C4-2B (cell line): ENCODE measurements around the gene TMEM72.

Experiments used
- H3K27ac ChIP-seq: fragments of 450-650 bp; 2 replicates; pipeline ENCODE4 v1.5.1; 2017
- CTCF ChIP-seq: fragments of 450-650 bp; conservative IDR thresholded peaks from 2 replicates; pipeline ENCODE4 v1.5.1; 2017; ENCODE audit warnings: mild to moderate bottlenecking
- ZFX ChIP-seq: fragments of 450-650 bp; IDR thresholded peaks from 2 replicates; pipeline ENCODE4 v1.6.1; 2017

Gene TMEM72

GRCh38 chr10:44963772-44964633, 52.9 kb downstream of the TMEM72 start:
- 0 out of 2 replicates have a peak overlapping the region, but pooled peaks have one; percentile 2 for H3K27ac ChIP-seq
- TF ChIP-seq CTCF (no peak; the same call in 1 of the 2 replicates), ZFX (no peak)

GRCh38 chr10:44965104-44965503, 54.0 kb downstream of the TMEM72 start:
- no peak for TF ChIP-seq CTCF
- no peak for TF ChIP-seq ZFX
- no peak overlapping the region for H3K27ac ChIP-seq

- TF ChIP-seq CTCF (no peak), ZFX (no peak)
- no peak overlapping the region for H3K27ac ChIP-seq
These were observed 54.5 kb downstream of the TMEM72 start for GRCh38 chr10:44965651-44966097.

DNA sequence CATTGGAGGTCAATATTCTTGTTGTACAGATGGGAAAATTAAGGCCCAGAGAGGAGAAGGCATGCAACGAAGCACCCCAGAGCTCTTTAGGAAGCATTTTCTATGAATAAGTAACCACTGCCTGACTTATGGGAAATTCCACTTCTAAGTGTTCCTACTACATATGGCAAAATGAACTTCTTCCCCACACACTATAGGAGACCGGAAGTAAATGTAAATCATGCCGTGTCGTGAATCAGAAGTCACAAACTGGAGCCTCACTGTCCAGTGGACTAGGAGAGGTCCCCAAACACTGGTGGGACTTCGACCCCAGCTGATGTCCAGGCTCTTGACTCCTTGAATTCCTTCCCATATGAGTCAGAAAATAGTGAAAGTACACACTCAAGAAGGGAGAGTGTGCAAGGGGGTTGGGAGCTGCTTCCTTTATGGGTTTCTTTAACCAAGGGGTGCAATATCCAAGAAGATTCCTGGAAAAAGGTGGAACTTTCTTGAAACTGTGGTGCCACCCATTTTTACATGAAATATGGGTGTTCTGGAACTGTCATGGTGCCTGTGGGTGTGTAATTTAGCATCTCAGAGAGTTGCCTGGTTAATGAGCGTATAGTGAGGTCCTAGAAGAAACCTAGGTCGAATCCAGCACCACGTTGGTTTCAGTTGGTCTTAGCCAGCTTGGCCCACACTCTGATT, 55.1 kb downstream of the TMEM72 start:
- no peak overlapping the region for H3K27ac ChIP-seq
- TF ChIP-seq ZFX (no peak), CTCF (no peak)

DNA sequence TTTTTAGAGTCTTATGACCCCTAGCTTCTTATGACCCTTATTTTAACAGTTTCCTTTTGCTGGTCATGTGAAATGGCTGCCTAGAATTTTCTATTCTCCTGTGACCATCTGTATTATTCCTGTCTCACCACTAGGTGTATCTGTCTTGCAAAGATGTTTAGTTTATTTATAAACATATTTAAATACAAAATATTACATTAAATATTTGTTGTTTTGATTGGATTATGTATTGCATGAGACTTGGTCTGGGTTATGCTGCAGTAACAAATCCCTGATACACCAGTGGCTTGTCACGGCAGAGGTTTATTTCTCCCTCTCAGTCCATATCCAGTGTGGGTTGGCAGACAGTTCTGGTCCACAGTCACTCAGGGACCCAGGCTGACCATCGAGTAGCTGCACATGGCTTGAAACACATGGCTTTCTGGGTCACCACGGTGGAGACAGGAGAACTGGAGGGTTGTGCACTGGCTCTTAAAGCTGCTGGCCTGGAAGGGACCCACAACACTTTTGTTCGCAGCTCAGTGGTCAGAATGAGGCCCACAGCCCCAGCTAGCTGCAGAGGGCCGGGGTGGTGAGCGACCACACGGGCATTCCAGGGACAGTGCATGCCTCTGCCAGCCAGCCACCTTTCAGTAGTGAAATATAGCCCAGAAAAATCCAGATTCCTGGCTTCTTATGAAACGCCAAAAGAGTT, 55.8 kb downstream of the TMEM72 start:
- no peak for TF ChIP-seq ZFX
- peak; percentile 39 for TF ChIP-seq CTCF
- H3K27ac ChIP-seq: no peak overlapping the region

GRCh38 chr10:44967616-44968015, 56.5 kb downstream of the TMEM72 start:
- H3K27ac ChIP-seq: no peak overlapping the region
- TF ChIP-seq ZFX: no peak
- TF ChIP-seq CTCF: no peak
